NCI-H345 treated with DMSO at 0.1 percent for 48 hours (cell line): ENCODE measurements around the gene GRID1.

Experiments used
- DNase-seq: peaks from one replicate; lab custom pipeline; 2025; ENCODE audit not compliant: unreplicated experiment; lab: John Stamatoyannopoulos, UW

The GRID1 gene

DNA sequence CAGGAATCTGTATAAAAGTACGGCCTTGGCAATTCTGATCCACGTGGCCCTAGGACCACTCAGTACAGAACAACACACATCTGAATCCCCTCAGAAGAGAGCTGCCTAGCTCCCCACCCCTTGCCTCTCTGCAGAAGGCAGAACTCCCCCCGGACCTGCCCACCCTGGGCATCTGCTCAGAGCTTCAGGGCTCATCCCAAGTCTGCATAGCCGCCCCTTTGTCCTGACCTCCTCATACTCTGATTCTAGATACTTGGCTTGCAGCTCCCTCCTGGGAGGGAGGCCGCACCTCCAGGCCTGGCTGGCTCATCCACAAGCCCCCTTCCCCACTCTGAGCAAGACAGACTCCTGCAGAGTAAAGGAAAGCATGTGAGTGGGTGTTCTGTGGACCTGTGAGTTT is 49.6 kb downstream of the GRID1 start:
- no peak for DNase-seq

DNA sequence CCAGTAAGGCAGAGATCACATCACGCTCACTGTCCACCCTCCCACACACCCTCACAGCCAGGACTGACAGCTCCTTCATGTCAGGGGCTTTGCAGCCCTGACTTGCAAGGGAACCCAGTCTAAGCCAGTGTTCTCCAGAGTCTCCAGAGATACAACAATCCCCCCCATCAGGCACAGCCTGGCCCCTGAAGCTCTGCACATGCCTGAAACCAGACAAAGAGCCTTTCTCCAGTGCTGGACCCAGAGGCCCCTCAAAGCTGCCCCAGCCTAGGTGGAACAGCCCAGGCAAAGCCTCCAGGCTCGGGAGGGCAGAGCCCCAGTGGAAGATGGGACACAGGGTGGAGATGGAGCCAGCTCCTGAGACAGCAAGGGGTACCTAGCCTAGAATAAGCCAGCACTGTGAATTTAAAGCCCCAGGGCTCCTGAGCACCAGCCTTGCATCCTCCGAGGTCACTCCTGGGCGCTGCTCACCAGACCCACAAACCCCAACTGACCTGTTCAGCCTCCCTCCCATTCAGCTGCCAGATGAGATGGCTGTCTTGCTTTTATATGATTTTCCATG is 50.2 kb downstream of the GRID1 start:
- no peak for DNase-seq

DNA sequence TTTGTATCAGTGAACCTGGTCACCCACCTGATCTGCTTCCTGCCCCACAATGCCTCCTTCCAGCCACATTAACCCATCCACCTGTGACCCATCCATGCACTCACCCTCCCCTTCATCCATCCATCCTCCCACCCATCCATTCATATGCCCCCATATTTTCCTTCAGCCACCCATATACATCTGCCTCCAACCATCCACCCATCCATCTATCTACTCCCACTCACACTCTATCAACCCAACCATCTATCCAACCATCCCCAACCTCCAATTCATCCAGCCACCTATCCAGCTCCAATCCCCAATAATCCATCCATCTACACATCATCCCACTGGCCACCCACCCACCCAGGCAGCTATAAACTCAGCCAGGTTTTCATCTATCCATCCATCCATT is 51.0 kb downstream of the GRID1 start:
- no peak for DNase-seq

DNA sequence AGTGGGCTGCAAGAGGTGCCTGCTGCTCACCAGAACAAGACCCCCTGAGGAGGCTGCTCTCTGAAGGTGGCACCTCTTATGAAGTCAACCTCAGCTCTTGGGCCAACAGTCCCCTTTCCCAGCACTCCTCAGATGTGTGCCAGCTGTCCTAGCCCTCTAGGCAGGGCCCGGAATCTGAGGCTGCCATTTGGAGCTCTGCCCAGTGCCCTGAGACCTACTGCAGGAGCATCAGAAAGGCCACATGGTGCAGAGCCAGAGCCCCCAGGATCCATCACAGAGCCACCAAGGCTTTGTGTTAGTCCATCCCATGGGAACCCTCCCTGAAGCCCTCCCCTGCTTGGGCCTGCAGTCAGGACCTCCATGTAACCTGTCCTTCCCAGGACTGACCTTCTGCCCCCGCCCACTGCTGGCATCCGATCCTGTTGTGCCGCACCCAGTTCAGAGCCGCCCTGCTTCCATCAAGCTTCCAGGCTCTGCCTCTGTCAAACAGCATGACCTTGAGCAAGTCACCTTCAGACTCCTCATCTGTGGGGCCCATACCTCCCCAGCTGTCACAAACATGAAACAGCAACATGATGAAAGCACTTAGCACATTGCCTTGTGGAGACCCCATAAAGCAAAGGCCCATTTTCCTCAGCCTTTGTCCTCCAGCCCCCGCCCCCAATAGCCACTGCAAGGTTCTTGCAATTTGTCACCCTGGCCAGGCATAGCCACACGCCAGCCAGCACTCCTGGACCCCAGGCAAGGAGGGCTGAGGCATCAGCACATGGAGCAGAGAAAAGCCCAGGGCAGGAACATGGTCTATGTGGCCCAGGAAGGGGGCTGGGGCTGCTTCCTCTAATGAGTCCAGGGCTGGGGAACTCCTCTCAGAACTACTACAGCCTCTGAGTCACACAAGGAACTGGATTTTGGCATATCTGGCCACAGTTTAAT is 51.7 kb downstream of the GRID1 start:
- no peak for DNase-seq

DNA sequence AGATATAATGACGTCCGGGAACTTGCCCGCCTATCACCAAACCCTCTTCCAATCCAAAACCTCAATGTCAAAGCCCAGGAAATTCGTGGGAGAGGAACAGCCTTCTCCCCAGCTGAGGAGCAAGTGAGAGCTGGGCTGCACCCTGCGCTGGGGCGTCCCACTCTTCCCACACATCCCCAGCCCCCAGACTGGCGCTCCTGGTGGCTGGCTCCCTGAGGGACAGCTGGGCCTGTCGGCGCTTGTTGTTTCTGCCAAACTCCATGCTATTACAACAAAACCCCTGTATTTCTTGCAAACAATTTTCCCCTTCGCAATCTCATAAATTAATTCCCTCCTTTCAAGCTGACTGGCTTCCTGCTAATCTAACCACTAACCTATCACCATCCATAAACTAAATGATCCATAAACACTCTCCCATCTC is 53.0 kb downstream of the GRID1 start:
- DNase-seq: no peak

DNA sequence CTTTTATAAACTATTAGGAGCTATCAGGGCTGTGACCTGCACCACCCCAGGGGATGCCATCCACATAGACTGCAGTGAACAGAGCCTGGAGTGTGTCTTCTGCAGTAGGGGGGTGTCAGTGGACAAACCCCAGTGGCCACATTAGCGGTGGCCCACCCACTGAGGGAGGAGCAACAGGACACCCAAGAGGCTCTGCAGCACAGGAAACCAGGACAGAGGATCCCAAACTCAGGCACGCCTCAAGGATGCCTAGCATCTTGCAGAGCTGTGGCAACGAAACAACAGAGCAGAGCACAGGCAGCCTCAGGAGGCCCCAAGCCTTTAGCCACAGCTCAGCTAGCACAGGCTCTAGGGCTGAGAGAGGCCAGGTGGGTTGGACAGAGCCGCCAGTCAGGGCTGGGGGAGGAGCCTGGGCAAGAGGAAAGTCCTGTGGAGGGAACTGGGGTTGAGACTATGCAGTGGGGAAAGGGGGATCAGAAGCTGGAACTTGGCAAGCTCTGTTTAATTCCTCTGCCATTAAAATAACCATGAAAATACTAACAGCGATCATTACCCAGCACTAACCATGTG is 53.8 kb downstream of the GRID1 start:
- no peak for DNase-seq

DNA sequence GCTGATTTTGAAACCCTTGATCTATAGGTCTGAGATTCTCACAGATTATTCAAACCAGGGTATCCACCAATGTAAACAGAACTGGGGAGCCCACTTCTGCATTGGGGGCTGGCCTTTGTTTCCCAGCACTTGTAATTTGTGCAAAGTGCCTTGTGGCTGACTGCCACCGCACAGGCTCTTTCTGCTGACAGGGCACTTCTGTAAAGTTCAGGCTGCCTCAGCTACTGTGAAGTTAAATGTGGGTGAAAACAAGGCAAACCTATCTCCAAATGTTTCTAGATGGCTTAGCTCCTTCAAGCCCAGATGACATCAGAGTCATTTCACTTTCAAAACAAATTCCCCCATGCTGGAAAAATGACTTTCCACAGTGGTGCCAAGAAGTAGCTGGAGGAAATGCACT is 54.7 kb downstream of the GRID1 start:
- DNase-seq: no peak

DNA sequence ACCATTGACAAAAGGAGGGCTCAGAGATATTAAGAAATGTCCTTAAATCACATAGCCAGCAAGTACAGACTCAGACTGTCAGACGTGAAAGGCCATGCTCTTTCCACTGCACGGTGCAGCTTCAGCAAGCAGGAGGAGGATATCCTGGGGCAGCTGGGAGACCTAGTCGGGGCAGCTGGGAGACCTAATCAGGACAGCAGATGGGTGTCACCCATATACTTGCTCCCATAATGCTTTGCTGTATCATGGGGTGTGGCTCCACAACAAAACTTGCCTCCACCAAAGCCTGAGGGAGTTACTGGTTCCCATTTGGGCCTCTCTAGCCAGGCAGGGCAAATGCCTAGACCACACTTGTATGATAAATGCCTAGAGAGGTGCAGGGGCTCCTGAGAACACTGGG is 55.4 kb downstream of the GRID1 start:
- no peak for DNase-seq

DNA sequence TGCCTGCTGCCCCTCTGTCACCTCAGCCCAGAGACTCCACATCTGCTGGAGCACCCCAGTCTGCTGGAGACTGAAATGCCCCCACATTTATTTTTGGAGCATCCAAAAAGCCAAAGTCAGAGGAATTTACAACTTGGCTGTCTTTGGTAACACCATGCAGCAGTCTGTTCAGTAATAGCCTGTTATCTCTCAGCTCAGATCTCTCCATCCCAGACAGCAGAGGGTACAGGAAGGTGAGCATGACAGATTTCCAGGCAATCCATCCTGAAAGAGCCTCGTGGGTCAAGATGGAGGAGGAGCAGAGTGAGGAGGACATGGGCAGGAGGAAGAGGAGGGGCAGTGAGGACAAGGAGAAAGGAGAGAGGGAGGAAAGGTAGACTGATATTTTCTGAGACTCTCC is 55.9 kb downstream of the GRID1 start:
- DNase-seq: no peak

DNA sequence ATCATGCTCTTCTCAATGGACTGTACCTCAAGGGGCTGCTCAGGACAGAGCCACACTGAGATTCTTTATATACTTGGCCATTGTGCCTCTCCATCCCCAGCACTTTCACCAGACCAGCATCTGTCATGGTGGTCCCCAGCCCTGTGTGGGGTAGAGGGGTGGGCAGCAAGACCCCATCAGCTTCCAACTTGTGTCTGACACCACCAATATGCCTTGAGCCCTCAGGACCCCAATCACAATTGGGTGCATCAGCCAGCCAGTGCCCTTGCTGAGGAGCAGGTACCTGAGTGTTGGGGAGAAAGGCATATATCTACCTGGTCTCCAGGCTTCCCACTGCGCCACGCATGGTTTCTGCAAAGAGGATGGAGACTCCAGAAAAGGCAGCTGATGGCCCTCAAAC is 56.3 kb downstream of the GRID1 start:
- no peak for DNase-seq

DNA sequence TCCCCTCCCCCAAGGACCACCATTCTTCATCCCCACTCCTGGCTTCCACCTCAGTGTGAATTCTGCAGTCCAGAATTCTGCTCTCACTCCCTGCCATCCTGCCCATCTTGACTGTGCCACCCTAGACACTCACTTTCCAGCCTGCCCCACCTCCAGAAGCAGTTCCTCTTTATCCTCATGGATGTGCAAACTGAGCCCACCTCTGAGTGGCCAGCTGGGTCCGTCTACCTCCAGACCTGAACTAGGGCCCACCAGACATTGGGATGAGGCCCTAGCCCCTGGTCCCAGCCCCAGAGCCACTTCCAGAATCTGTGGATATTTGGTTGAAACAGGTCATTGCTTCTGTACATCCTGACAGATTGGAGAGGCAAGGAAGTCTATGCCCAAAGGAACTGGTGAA is 58.5 kb downstream of the GRID1 start:
- no peak for DNase-seq

DNA sequence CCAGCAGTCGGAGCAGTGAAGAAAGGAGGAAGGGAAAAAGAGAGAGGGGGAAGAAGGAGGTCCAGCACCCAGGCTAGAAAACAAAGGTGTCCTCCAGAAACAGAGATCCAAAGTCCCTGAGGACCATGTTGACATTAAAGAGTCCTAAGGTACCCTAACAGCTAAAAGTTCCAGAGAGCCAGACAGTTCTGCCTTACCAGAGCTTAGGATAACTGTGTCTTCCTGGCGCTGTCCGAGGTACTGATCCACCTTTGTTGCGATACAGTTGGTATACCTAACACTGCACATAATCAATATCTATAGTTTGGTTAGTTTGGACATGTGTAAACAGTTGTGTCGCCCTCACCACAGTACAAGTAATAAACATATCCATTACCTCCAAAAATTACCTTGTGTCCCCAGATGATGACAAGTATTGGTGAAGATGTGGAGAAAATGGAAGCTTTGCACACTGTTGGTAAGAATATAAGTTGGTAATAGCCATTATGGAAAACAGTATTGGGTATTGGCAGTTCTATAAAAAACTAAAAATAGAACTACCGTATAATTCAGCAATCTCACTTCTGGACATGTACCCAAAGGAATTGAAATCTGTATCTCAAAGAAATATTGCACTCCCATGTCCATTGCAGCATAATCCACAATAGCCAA is 59.8 kb downstream of the GRID1 start:
- DNase-seq: no peak

DNA sequence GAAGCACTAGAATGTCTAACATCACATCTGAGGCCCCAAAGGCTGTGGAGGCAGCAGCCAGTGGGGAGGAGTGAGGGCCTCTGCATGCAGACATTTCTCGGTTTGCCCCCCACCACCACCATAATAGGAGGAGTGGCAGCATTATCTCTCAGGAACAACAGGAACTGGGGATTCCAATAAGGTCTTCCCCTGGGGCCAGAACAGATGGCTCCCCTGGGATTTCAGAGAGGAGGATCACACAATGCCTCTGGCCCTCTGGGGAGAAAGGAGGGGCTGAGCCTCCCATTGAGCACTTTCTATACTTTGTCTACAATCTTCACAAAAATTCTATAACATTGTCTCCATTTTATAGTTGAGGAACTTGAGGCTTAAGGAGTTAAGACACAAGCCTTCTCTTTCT is 61.1 kb downstream of the GRID1 start:
- no peak for DNase-seq

DNA sequence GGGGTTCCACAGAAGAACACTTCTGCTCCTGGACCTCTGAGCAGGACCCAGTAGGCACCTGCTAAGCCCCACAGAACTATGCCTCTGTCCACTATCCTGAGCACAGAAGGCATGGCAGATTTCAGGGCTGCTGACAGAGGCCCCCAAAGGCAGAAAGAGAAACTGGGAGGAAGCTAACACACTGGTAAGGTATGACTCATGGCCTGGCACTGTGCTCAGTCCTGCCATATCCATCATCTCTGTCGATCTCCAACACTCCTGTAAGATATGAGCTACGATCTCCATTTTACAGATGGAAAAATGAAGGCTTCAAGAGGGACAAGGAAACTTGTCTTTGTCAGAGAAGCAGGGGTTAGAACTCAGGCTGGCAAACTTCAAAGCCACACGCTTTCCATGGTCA is 62.2 kb downstream of the GRID1 start:
- DNase-seq: no peak

DNA sequence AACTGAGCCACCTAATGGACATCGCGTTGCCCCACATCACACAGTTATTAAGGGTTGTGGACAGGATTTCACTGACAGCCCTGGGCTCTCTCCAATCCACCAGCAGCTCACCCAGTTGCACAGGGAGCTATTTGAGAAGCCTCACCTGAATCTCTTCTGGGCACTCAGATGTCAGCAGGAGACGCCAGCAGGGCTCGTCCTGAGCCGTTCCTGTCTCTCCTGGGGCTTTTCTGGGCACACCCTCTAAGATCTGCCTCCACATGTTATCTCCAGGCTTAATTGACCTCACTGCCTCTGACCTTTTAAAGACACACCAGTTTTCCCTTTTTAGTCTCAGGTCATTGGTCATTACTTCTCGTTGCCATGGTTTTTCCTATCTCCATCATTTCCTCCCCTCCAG is 63.0 kb downstream of the GRID1 start:
- no peak for DNase-seq

DNA sequence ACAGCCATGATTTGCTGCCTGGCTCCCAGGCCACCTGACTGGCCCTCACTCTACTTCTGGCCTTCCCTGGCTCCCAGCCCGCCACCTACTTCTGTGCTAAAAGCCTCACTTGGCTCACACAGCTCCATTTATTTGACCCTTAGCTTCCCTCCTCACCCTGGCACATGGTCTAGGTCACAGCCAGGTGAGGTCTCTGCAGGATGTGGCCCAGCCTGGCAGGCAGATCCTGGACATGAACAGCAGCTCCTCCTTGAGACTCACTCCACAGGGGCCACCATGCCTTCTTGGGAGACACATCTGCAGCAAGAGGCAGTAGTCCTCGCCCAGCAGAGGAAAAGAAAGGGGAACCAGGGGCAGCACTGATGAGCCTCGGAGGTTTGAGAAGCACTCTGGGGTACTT is 64.6 kb downstream of the GRID1 start:
- no peak for DNase-seq

DNA sequence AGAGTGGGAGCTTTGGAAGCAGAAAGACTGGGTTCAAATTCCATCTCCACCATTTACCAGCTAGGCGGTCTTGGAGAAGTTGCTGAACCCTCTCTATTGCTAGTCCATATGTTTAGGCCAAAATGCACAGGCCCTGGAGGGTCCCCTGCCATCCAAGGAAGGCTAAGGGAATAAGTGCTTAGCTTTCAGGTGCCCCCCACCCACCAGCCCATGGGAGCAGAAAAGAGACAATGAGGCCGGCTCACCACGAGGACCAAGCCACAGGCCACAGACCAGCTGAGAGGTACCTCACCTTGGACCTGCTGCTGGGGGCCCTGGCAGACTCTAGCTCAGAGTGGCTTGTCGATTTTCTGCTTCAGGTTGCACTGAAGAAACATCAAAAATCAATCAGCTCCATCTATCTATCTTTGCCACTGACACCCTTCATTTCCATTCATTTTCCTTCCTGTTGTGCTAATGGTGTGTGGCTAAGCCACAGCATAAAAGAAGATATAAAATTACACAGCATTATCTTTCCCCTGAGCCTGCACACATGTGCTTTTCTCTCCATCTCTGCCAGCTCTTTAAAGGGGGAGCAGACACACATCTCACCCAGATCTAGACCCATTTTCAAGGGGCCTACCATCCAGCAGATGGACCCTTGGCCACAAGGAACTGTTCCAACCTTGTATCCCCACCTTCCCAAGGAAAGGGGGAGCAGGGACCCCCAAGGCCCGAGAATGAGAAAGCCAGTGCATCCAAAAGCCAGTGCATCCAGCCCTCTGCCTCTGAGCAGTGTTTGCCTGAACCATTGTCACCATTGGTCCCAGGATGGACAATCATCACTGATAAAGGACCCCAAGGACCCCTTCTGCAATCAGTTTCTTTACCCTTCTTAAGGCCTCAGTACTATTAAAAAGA is 65.4 kb downstream of the GRID1 start:
- DNase-seq: no peak

DNA sequence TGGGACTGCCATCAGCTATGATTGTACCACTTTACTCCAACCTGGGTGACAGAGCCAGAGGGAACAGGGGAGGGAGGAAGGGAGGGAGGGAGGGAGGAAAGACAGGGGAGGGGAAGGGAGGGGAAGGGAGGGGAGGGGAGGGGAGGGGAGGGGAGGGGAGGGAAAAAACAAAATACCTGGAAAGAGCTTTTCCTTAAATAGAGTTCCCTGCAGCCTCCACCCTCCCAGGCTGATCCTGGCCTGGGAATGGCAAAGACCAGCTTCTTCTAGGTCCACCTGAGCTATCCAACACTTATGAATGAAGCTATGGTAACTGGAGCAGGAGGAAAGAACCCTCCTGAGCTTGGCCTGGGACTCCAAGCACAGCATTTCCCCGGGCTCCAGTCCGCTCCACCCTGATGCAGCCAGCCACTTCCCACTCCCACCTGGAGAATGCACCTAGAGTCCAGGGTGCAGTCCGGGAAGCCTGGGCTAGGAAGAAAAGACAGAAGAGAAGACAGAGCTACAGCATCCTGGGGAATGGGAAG is 66.1 kb downstream of the GRID1 start:
- DNase-seq: no peak

DNA sequence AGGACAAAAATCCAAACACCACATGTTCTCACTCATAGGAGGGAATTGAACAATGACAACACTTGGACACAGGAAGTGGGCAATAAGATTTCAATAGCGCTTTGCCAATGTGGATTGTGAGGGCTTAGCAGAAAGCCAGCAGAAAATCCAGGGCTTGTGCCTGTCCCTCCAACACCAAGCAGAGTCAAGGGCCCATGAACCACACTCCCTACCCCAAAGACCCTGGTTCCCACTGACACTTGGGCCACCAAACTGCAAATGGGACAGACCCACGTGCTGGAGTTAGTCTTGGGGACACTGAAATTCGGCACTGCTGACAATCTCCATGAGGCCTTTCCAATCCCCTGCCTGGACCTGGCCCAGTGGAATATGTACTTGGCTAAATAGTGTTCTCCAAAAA is 67.0 kb downstream of the GRID1 start:
- DNase-seq: no peak

DNA sequence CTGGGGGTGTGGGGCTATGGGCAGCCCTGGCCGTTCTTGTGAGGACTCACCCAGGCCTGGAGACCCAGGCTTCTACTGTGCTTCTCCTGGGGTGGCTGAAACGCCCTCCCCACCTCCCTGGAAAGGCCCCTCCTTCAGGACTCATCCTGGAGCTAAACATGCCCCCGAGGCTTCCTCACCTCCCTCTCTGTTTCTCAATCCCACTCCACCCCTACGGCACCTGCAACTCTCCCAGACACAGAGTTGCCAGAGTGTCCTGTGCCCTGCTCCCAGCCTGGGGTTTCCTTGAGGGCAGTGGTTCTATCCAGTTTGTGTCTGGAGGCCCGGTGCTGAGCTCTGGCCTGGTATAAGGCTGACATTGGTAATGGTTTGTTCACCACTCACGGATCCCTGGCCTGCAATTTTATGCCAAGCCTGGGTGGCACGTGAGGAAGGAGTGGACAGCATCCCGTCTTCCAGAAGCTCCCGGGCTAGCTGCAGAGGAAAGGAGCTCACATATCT is 68.0 kb downstream of the GRID1 start:
- no peak for DNase-seq
